Endothelial cell of coronary artery (primary cell): ENCODE results near the gene SMIM24. TPM values are rescaled to one million over a fixed set of nuclear protein-coding genes. Genes with fewer than 3 reads are reported as not detected.

Experiments used
- total RNA-seq: library from RNA; depleted of rRNA; stranded (reverse); fragments of >200 nt; gene quantifications from 2 replicates; pipeline ENCODE4 v1.2.3, GENCODE V29; 2014

Gene SMIM24
- total RNA-seq: not detected in 2 replicates

GRCh38 chr19:3480383-3481091 lies at the start of gene SMIM24:
Gene SMIM24 (minus strand): TSS chr19:3480525. CDS start chr19:3480463, 62 bp downstream.

GRCh38 chr19:3505598-3506383 lies 25.5 kb upstream of the SMIM24 start, which contains the start of gene FZR1:
Gene FZR1 (plus strand): TSS chr19:3506311. CDS start chr19:3522990, 16,679 bp downstream.

DNA sequence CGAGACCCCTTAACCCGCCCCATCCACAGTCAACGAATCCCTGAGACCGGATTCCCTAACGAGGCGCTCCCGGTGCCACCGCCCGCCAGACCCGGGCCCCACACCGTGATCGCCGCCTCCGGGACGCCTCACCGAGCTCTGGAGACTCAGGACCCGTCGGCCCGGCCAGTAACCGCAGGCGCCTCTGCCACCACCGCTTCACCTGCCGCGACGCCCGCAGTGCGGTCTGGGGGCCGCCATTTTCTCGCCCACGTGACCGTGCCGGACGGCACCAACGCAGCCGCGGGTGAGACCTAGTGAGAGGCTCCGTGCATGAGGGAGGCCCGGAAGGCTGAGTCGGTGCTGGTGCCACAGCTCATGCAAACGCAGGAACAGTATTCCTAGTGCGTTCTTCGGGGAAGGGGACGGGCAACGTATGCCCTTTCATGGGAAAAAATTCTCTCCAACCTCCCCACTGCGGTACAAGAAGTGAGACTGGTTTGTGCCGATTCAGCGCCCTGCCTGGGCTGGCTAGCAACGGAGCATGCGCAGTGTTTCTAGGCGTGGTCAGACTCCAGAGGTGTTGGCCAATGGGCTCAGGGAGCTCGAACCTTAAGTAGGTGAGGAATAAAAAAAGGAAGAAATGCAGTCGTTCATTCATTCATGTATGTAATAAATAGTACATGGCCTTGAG lies 20.2 kb upstream of the SMIM24 start, which contains the start of gene DOHH:
Gene DOHH (minus strand): TSS at position 246 of the 673 bp plus-strand sequence. CDS start 3,860 bp downstream, outside the sequence.

DNA sequence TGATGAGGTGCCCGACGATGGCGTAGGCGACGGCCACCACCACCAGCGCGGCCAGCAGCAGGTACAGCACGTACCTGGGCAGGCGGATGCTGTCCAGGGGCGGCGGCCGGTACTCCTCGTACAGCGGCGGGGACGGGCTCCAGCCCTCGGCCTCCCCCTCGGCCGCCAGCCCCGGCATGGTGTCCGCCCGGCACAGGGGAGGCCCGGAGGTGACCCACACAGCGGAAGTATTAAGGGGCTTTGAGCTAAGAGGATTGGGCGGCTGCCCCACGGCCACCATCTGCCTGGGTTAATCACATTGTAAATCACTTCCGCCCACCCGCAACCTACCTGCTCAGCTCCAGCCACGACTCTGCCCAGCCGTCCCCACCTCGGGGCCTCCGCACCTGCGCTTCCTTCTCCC lies 2.9 kb upstream of the SMIM24 start, which contains the start of gene SMIM44:
Gene SMIM44 (minus strand): TSS at position 216 of the 403 bp plus-strand sequence. CDS start 38 bp downstream, at position 178.

Other genes starting within 250 kb of the SMIM24 start
- 24.3 and 43.8 TPM in 2 replicates for gene NFIC, start 113.9 kb downstream of the SMIM24 start, total RNA-seq
- not detected in 2 replicates for gene SMIM44, start 2.9 kb upstream of the SMIM24 start, total RNA-seq
- 11.4 and 14.6 TPM in 2 replicates for gene DOHH, start 20.1 kb upstream of the SMIM24 start, total RNA-seq
- gene FZR1, start 25.8 kb upstream of the SMIM24 start, total RNA-seq: 40.9 and 42.4 TPM in 2 replicates
- not detected in 2 replicates for gene TEKTIP1, start 58.6 kb upstream of the SMIM24 start, total RNA-seq
- 67.7 and 122 TPM in 2 replicates for gene MFSD12, start 77.1 kb upstream of the SMIM24 start, total RNA-seq
- 77.0 and 78.4 TPM in 2 replicates for gene HMG20B, start 92.4 kb upstream of the SMIM24 start, total RNA-seq
- 0.19 and 0.27 TPM in 2 replicates for gene GIPC3, start 105.0 kb upstream of the SMIM24 start, total RNA-seq
- gene TBXA2R, start 126.3 kb upstream of the SMIM24 start, total RNA-seq: 0.63 and 1.2 TPM in 2 replicates
- 31.2 and 34.4 TPM in 2 replicates for gene CACTIN, start 146.3 kb upstream of the SMIM24 start, total RNA-seq
- gene PIP5K1C, start 219.9 kb upstream of the SMIM24 start, total RNA-seq: 17.5 and 34.1 TPM in 2 replicates
- gene TJP3, start 227.9 kb upstream of the SMIM24 start, total RNA-seq: not detected in 2 replicates